Kidney epithelial cell (primary cell): Measurements from ENCODE around the gene APOB. TPM values are rescaled to one million over a fixed set of nuclear protein-coding genes. Genes with fewer than 3 reads are reported as not detected.

Experiments
- DNase-seq: peaks from one replicate; pipeline ENCODE4 v3.0.0-alpha.2; 2010; ENCODE audit warnings: low read depth
- H3K27me3 ChIP-seq: 2 replicates; pipeline ENCODE4 v1.6.0; 2011; ENCODE audit warnings: low read length; ENCODE audit not compliant: control insufficient read depth, insufficient read depth
- H3K36me3 ChIP-seq: 2 replicates; pipeline ENCODE4 v1.5.1; 2011; ENCODE audit warnings: low read length; ENCODE audit not compliant: control insufficient read depth, insufficient read depth
- H3K4me3 ChIP-seq: 2 replicates; pipeline ENCODE4 v1.5.1; 2011; ENCODE audit warnings: low read depth, mild to moderate bottlenecking, control low read depth, low read length
- CTCF ChIP-seq: IDR thresholded peaks from 2 replicates; pipeline ENCODE4 v1.5.1; 2011; ENCODE audit warnings: mild to moderate bottlenecking, moderate library complexity, low read length, control low read depth, inconsistent platforms; ENCODE audit not compliant: insufficient read depth, poor library complexity, severe bottlenecking
- total RNA-seq: library from RNA; depleted of rRNA; stranded (reverse); fragments of >200 nt; gene quantifications from 2 replicates; pipeline ENCODE4 v1.2.3, GENCODE V29; 2015

APOB gene
- total RNA-seq, 1 donor from 2014 or later, result not detected

- Histone ChIP-seq H3K36me3 (no peaks in the 10 kb centered on the region), H3K4me3 (no peak overlapping the region), H3K27me3 (peaks cover 12% of the 10 kb centered on the region)
- TF ChIP-seq CTCF, result no peak
- no peak for DNase-seq
These were observed 85.9 kb downstream of the APOB start for GRCh38 chr2:20957788-20958525.

DNA sequence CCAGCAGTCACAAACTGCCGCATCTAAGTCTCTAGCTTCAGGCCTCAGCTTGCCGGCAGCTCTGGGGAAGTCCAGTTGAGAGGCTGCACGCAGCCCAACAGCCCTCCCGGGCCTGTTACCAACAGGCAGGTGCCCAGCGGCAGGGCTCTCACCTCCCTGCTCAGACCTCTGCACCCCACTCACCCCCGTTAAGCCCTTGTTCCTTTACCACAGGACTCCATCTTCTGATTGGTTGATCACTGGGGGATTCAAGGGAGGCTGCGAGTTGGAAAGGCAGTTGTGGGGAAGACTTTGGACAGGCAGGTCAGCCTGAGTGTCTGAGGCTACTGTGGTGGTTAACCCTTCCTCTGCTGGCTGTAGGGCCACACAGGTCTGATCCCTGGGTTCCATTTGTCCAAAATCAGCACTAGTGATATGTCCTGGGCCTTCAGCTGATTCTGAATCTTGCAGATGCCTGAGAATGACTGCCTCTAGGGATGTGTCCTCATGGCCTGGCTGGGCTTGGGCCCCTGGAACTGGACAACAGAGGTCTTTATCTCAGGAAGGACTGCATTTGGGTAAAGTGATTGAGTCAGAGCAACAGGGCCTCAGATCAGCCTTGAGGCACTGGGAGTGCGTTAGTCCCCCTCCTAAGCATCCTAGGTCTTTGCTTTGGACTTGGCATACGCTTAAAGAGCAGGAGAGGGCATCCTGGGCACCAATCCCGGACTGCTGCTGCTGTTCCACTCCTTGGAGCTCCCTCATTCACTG lies 88.4 kb downstream of the APOB start:
- DNase-seq, result no peak
- no peak overlapping the region for H3K4me3 ChIP-seq
- peaks cover 12% of the 10 kb centered on the region for H3K27me3 ChIP-seq
- TF ChIP-seq CTCF, result no peak
- no peaks in the 10 kb centered on the region for H3K36me3 ChIP-seq

DNA sequence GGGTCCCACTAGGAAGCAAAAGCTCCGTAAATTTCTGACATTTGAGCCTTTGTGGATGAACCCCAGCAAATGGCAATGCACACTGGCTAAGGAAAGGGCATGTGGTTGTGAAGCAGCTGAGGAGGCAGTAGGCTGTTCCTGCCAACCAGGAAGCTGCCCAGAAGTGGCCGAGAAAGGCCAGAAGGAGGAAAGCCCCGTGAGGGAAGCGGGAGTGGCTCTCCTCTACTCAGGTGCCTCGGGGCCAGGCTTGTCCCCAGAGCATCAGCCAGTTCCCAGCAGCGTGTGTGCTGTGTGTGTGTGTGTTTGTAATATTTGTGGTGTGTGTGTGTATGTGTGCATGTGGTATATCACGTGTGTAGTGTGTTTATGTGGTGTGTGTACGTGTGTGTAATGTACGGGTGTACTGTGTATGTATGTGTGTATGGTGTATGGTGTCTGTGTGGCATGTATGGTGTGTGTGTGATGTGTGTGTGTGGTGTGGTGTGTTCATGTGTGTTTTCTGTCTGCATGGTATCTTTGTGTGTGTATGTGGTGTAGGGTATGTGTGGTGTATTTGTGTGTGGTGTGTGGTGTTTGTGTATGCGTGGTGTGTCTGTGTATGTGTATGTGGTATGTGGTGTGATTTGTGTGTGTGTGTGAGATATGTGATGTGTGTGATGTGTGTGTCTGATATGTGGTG lies 90.6 kb downstream of the APOB start:
- no peak for DNase-seq
- TF ChIP-seq CTCF, result no peak

More for the DNA sequence above, 90.6 kb downstream of the APOB start:
- Histone ChIP-seq H3K4me3 (no peak overlapping the region), H3K36me3 (no peaks in the 10 kb centered on the region), H3K27me3 (peaks cover 10% of the 10 kb centered on the region)

Other genes with a start within 250 kb of the APOB start
- 23.3 and 24.9 TPM in 2 replicates for gene LDAH, start 221.0 kb downstream of the APOB start, total RNA-seq
- gene TDRD15, start 79.9 kb upstream of the APOB start, total RNA-seq, result not detected in 2 replicates